ENCODE data around the gene MS4A2. TPM values are rescaled to one million over a fixed set of nuclear protein-coding genes. Genes with fewer than 3 reads are reported as not detected.

Gene MS4A2
- total RNA-seq, 1 experiment from 2014 or later, result not detected

- intact Hi-C loops (cut with micrococcal nuclease), result no loop called here
- no peak overlapping the region for H2AFZ ChIP-seq (ENCODE audit: low read depth, low read length, poor library complexity, severe bottlenecking)
- TF ChIP-seq REST (IDR thresholded peaks at IDR 0.05; ENCODE audit: low read depth), result no peak
- no peak for TF ChIP-seq EZH2phosphoT487 (IDR thresholded peaks at IDR 0.05; ENCODE audit: borderline replicate concordance)
- no peak for TF ChIP-seq SRF (IDR thresholded peaks at IDR 0.05; ENCODE audit: low read depth)
- TF ChIP-seq POLR2AphosphoS5 (IDR thresholded peaks at IDR 0.05; ENCODE audit: low read depth, low read length), result no peak
- TF ChIP-seq EGR1 (IDR thresholded peaks at IDR 0.05; ENCODE audit: low read depth), result no peak
- TF ChIP-seq ZFX (IDR thresholded peaks at IDR 0.05), result no peak
- no peak for TF ChIP-seq EZH2 (IDR thresholded peaks at IDR 0.05)
- TF ChIP-seq ATF3 (IDR thresholded peaks at IDR 0.05), result no peak
- no peak for TF ChIP-seq SIN3A (IDR thresholded peaks at IDR 0.05; ENCODE audit: low read depth)
- TF ChIP-seq CEBPB (IDR thresholded peaks at IDR 0.05; ENCODE audit: low read depth), result no peak
Measured at GRCh38 chr11:60145677-60146076, 57.2 kb downstream of the MS4A2 start.

More at GRCh38 chr11:60145677-60146076, 57.2 kb downstream of the MS4A2 start:
- ChIA-PET CTCF (no interaction called here), POLR2A (no interaction called here), RAD21 (ENCODE audit: low non-redundant PET in 1 of 2, low total read pairs in 2 of 2, uncharacterized antibody in 2 of 2, unreplicated experiment in 2 of 2) (no interaction called here)
- no TSS peak for BruUV-seq (replicated peaks)
- H3K4me3 ChIP-seq (replicated peaks in 1 of 2; ENCODE audit: low read depth in 1 of 2, low read length in 2 of 2), result no peak overlapping the region
- H3K9me2 ChIP-seq (ENCODE audit: insufficient read depth), result no peaks in the 10 kb centered on the region
- H3K4me1 ChIP-seq (ENCODE audit: control insufficient read depth in 1 of 2, insufficient read depth in 2 of 2, low read length in 2 of 2), result no peaks in the 10 kb centered on the region
- H4K20me1 ChIP-seq (ENCODE audit: insufficient read depth), result no peaks in the 10 kb centered on the region
- DNase-seq (ENCODE audit: low read depth, low spot score) (no peak), ATAC-seq (no peak)
- H3K27me3 ChIP-seq (ENCODE audit: insufficient read depth, low read length), result no peaks in the 10 kb centered on the region
- no peak overlapping the region for H3K9ac ChIP-seq (ENCODE audit: low read length)
- H3K9me3 ChIP-seq (ENCODE audit: control insufficient read depth in 1 of 2, insufficient read depth in 1 of 2, low read depth in 1 of 2, low read length in 2 of 2), result no peaks in the 10 kb centered on the region
- H3K36me3 ChIP-seq (ENCODE audit: control insufficient read depth in 1 of 2, insufficient read depth in 2 of 2, low read length in 2 of 2), result no peaks in the 10 kb centered on the region
- H3K4me2 ChIP-seq (ENCODE audit: low read length), result no peak overlapping the region
- no peaks in the 10 kb centered on the region for H3K79me2 ChIP-seq (ENCODE audit: insufficient read depth, low read length)
- H3K27ac ChIP-seq (ENCODE audit: low read depth, low read length), result no peak overlapping the region

Other genes with a start within 250 kb of the MS4A2 start
- not detected for gene CBLIF, start 243.2 kb upstream of the MS4A2 start, total RNA-seq (2021; ENCODE audit: unreplicated experiment)
- 1.7 TPM for gene TCN1, start 222.2 kb upstream of the MS4A2 start, total RNA-seq (2021; ENCODE audit: unreplicated experiment)
- not detected for gene OOSP3, start 209.9 kb upstream of the MS4A2 start, total RNA-seq (2021; ENCODE audit: unreplicated experiment)
- gene OOSP1, start 150.2 kb upstream of the MS4A2 start, total RNA-seq (2021; ENCODE audit: unreplicated experiment), result not detected
- not detected for gene OOSP4A, start 124.6 kb upstream of the MS4A2 start, total RNA-seq (2021; ENCODE audit: unreplicated experiment)
- gene OOSP4B, start 71.5 kb upstream of the MS4A2 start, total RNA-seq (2021; ENCODE audit: unreplicated experiment), result not detected
- gene OOSP2, start 48.3 kb upstream of the MS4A2 start, total RNA-seq (2021; ENCODE audit: unreplicated experiment), result not detected
- not detected for gene MS4A3, start 32.0 kb upstream of the MS4A2 start, total RNA-seq (2021; ENCODE audit: unreplicated experiment)
- gene MS4A6A, start 94.4 kb downstream of the MS4A2 start, total RNA-seq (2021; ENCODE audit: unreplicated experiment), result 0.52 TPM
- gene MS4A4E, start 154.5 kb downstream of the MS4A2 start, total RNA-seq (2021; ENCODE audit: unreplicated experiment), result not detected
- 0.22 TPM for gene MS4A4A, start 192.0 kb downstream of the MS4A2 start, total RNA-seq (2021; ENCODE audit: unreplicated experiment)
- not detected for gene MS4A6E, start 238.6 kb downstream of the MS4A2 start, total RNA-seq (2021; ENCODE audit: unreplicated experiment)

Measured in HCT116 (cell line).